ENCODE data around the gene HELQ. TPM values are rescaled to one million over a fixed set of nuclear protein-coding genes. Genes with fewer than 3 reads are reported as not detected.
"Not testable (repeated sequence)": the region's sequence is repeated elsewhere in the genome, so short reads cannot be mapped to it uniquely, and the experiment has no call there.

HELQ gene
- total and polyA plus RNA-seq, 2 donors (not counting 1 experiment from before 2014, with no cell fraction given), result 21.7 to 42.4 TPM

GRCh38 chr4:83408908-83409307 is 46.7 kb downstream of the HELQ start:
- no peak overlapping the region for H3K9ac ChIP-seq (ENCODE audit: low read length)
- no peak for DNase-seq
- no peaks in the 10 kb centered on the region for H3K79me2 ChIP-seq (ENCODE audit: control insufficient read depth, insufficient read depth, low read length)
- H3K4me3 Mint-ChIP-seq, result no peak overlapping the region
- TF ChIP-seq CTCF (IDR thresholded peaks at IDR 0.05), result no peak
- TF ChIP-seq EZH2 (IDR thresholded peaks at IDR 0.05; ENCODE audit: borderline replicate concordance, insufficient read depth, low read depth, low read length, poor library complexity, severe bottlenecking), result no peak
- H3K9me3 Mint-ChIP-seq (ENCODE audit: insufficient read depth), result no peaks in the 10 kb centered on the region
- H3K4me1 ChIP-seq (ENCODE audit: control insufficient read depth in 2 of 2, insufficient read depth in 2 of 2, low read length in 2 of 2), result no peaks in the 10 kb centered on the region
- WGBS (ENCODE audit: insufficient coverage), result 100% methylated on average over 1 of the region's 1 CpG
- intact Hi-C loops (cut with micrococcal nuclease), result no loop called here
- ChIA-PET POLR2A (no interaction called here), CTCF (interaction anchor here (0.6 to 0.9 kb wide), 2 partner anchors 225 to 230 kb away, joined by 3 to 4 read pairs; no protein-coding TSS in a partner anchor)
- no peaks in the 10 kb centered on the region for H3K9me3 ChIP-seq (ENCODE audit: control extremely low read depth in 1 of 3, control insufficient read depth in 2 of 3, insufficient read depth in 1 of 3, low read length in 2 of 3)
- H2AFZ ChIP-seq (ENCODE audit: insufficient read depth, low read depth, low read length, poor library complexity, severe bottlenecking), result no peak overlapping the region
- H3K27ac ChIP-seq (ENCODE audit: low read length in 2 of 2), result no peak overlapping the region
- H3K27me3 ChIP-seq (replicated peaks in 1 of 4; ENCODE audit: control extremely low read depth in 1 of 4, control insufficient read depth in 3 of 4, insufficient read depth in 4 of 4, low read length in 3 of 4), result no peaks in the 10 kb centered on the region
- no peaks in the 10 kb centered on the region for H3K27me3 Mint-ChIP-seq
- no peak overlapping the region for H3K27ac Mint-ChIP-seq
- H4K20me1 ChIP-seq (ENCODE audit: control insufficient read depth, insufficient read depth, low read length, poor library complexity, severe bottlenecking), result no peaks in the 10 kb centered on the region
- peaks cover 4 to 45% of the 10 kb centered on the region in 2 experiments for H3K36me3 ChIP-seq (replicated peaks in 1 of 2; ENCODE audit: control extremely low read depth in 1 of 2, control insufficient read depth in 1 of 2, extremely low read depth in 1 of 2, insufficient read depth in 2 of 2, low read length in 1 of 2)
- H3K4me3 ChIP-seq (ENCODE audit: control extremely low read depth in 1 of 5, extremely low read depth in 1 of 5, insufficient read depth in 1 of 5, low read depth in 2 of 5, low read length in 4 of 5), result no peak overlapping the region
- no peak for ATAC-seq (ENCODE audit: low read depth)
- no peak overlapping the region for H3K4me2 ChIP-seq (replicated peaks; ENCODE audit: low read depth, low read length, poor library complexity, severe bottlenecking)
- H3K4me1 Mint-ChIP-seq, result no peaks in the 10 kb centered on the region

- CTCF ChIA-PET, result interaction anchor here (0.7 kb wide), 1 partner anchor 258 kb away, joined by 3 read pairs; no protein-coding TSS in a partner anchor
- H3K9ac ChIP-seq (ENCODE audit: low read length), result no peak overlapping the region
- TF ChIP-seq EZH2 (IDR thresholded peaks at IDR 0.05; ENCODE audit: borderline replicate concordance, insufficient read depth, low read depth, low read length, poor library complexity, severe bottlenecking), result no peak
- TF ChIP-seq CTCF (IDR thresholded peaks at IDR 0.05), result no peak
- Mint-ChIP-seq H3K9me3 (ENCODE audit: insufficient read depth) (no peaks in the 10 kb centered on the region), H3K27ac (no peak overlapping the region), H3K27me3 (no peaks in the 10 kb centered on the region), H3K4me1 (peaks cover 3% of the 10 kb centered on the region), H3K4me3 (no peak overlapping the region)
- H3K4me3 ChIP-seq (ENCODE audit: control extremely low read depth in 1 of 5, extremely low read depth in 1 of 5, insufficient read depth in 1 of 5, low read depth in 2 of 5, low read length in 4 of 5), result no peak overlapping the region
- H3K4me2 ChIP-seq (replicated peaks; ENCODE audit: low read depth, low read length, poor library complexity, severe bottlenecking), result no peak overlapping the region
- H3K36me3 ChIP-seq (replicated peaks in 1 of 2; ENCODE audit: control extremely low read depth in 1 of 2, control insufficient read depth in 1 of 2, extremely low read depth in 1 of 2, insufficient read depth in 2 of 2, low read length in 1 of 2), result peaks cover 4 to 20% of the 10 kb centered on the region in 2 experiments
- DNase-seq (no peak), ATAC-seq (ENCODE audit: low read depth) (no peak)
- no peaks in the 10 kb centered on the region for H3K9me3 ChIP-seq (ENCODE audit: control extremely low read depth in 1 of 3, control insufficient read depth in 2 of 3, insufficient read depth in 1 of 3, low read length in 2 of 3)
- H3K27me3 ChIP-seq (replicated peaks in 1 of 4; ENCODE audit: control extremely low read depth in 1 of 4, control insufficient read depth in 3 of 4, insufficient read depth in 4 of 4, low read length in 3 of 4), result no peaks in the 10 kb centered on the region
- no peaks in the 10 kb centered on the region for H4K20me1 ChIP-seq (ENCODE audit: control insufficient read depth, insufficient read depth, low read length, poor library complexity, severe bottlenecking)
- POLR2A ChIA-PET, result no interaction called here
- no peak overlapping the region for H3K27ac ChIP-seq (ENCODE audit: low read length in 2 of 2)
- intact Hi-C loops (cut with micrococcal nuclease), result no loop called here
- no peak overlapping the region for H2AFZ ChIP-seq (ENCODE audit: insufficient read depth, low read depth, low read length, poor library complexity, severe bottlenecking)
- 50% methylated on average over 2 of the region's 5 CpGs for WGBS (ENCODE audit: insufficient coverage)
- H3K4me1 ChIP-seq (ENCODE audit: control insufficient read depth in 2 of 2, insufficient read depth in 2 of 2, low read length in 2 of 2), result no peaks in the 10 kb centered on the region
- no peaks in the 10 kb centered on the region for H3K79me2 ChIP-seq (ENCODE audit: control insufficient read depth, insufficient read depth, low read length)
These were observed 49.5 kb downstream of the HELQ start for GRCh38 chr4:83405844-83406816.

GRCh38 chr4:83398158-83398557 is 57.5 kb downstream of the HELQ start:
- H3K79me2 ChIP-seq (ENCODE audit: control insufficient read depth, insufficient read depth, low read length); H3K27ac Mint-ChIP-seq; H3K36me3 ChIP-seq (replicated peaks in 1 of 2; ENCODE audit: control extremely low read depth in 1 of 2, control insufficient read depth in 1 of 2, extremely low read depth in 1 of 2, insufficient read depth in 2 of 2, low read length in 1 of 2); H3K4me2 ChIP-seq (replicated peaks; ENCODE audit: low read depth, low read length, poor library complexity, severe bottlenecking); H3K27ac ChIP-seq (ENCODE audit: low read length in 2 of 2); H3K4me3 Mint-ChIP-seq; CTCF ChIA-PET; POLR2A ChIA-PET; H3K4me1 ChIP-seq (ENCODE audit: control insufficient read depth in 2 of 2, insufficient read depth in 2 of 2, low read length in 2 of 2); H3K27me3 ChIP-seq (replicated peaks in 1 of 4; ENCODE audit: control extremely low read depth in 1 of 4, control insufficient read depth in 3 of 4, insufficient read depth in 4 of 4, low read length in 3 of 4); H2AFZ ChIP-seq (ENCODE audit: insufficient read depth, low read depth, low read length, poor library complexity, severe bottlenecking); H3K9me3 Mint-ChIP-seq (ENCODE audit: insufficient read depth); DNase-seq; H4K20me1 ChIP-seq (ENCODE audit: control insufficient read depth, insufficient read depth, low read length, poor library complexity, severe bottlenecking); ATAC-seq (ENCODE audit: low read depth); H3K4me1 Mint-ChIP-seq; H3K4me3 ChIP-seq (ENCODE audit: control extremely low read depth in 1 of 5, extremely low read depth in 1 of 5, insufficient read depth in 1 of 5, low read depth in 2 of 5, low read length in 4 of 5); H3K9ac ChIP-seq (ENCODE audit: low read length); H3K27me3 Mint-ChIP-seq; H3K9me3 ChIP-seq (ENCODE audit: control extremely low read depth in 1 of 3, control insufficient read depth in 2 of 3, insufficient read depth in 1 of 3, low read length in 2 of 3); intact Hi-C loops (cut with micrococcal nuclease): not testable (repeated sequence)
- 98% methylated on average over 9 of the region's 10 CpGs for WGBS (ENCODE audit: insufficient coverage)
